ENCODE results near the gene MDFIC.
A peak's percentile ranks its signal among the peaks of the same experiment; 100 is the strongest.

MDFIC gene

GRCh38 chr7:114901771-114902170, 20.1 kb upstream of the MDFIC start:
- no peaks in the 10 kb centered on the region for H3K9me3 ChIP-seq (ENCODE audit: insufficient read depth, low read length, severe bottlenecking)
- ATAC-seq (ENCODE audit: insufficient read depth, low read depth), result no peak
- no peak for DNase-seq
- no peak overlapping the region for H2AFZ ChIP-seq (ENCODE audit: low read depth, low read length)
- no peaks in the 10 kb centered on the region for H3K27me3 ChIP-seq (ENCODE audit: insufficient read depth, low read length, poor library complexity)
- TF ChIP-seq EZH2 (IDR thresholded peaks at IDR 0.05; ENCODE audit: borderline replicate concordance, low read depth, low read length, severe bottlenecking), result no peak
- TF ChIP-seq, protein P1, sequence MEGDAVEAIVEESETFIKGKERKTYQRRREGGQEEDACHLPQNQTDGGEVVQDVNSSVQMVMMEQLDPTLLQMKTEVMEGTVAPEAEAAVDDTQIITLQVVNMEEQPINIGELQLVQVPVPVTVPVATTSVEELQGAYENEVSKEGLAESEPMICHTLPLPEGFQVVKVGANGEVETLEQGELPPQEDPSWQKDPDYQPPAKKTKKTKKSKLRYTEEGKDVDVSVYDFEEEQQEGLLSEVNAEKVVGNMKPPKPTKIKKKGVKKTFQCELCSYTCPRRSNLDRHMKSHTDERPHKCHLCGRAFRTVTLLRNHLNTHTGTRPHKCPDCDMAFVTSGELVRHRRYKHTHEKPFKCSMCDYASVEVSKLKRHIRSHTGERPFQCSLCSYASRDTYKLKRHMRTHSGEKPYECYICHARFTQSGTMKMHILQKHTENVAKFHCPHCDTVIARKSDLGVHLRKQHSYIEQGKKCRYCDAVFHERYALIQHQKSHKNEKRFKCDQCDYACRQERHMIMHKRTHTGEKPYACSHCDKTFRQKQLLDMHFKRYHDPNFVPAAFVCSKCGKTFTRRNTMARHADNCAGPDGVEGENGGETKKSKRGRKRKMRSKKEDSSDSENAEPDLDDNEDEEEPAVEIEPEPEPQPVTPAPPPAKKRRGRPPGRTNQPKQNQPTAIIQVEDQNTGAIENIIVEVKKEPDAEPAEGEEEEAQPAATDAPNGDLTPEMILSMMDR (IDR thresholded peaks at IDR 0.05; ENCODE audit: borderline replicate concordance, extremely low read depth, low read length, poor library complexity, severe bottlenecking), result no peak
- no peak overlapping the region for H3K4me3 ChIP-seq (ENCODE audit: low read depth in 1 of 2, low read length in 2 of 2)
- H3K36me3 ChIP-seq (ENCODE audit: insufficient read depth, low read length), result no peaks in the 10 kb centered on the region
- H3K9ac ChIP-seq (ENCODE audit: low read depth, low read length), result no peak overlapping the region
- H3K27ac ChIP-seq (ENCODE audit: low read length), result no peak overlapping the region
- no peaks in the 10 kb centered on the region for H4K20me1 ChIP-seq (ENCODE audit: insufficient read depth, low read length)
- no peaks in the 10 kb centered on the region for H3K4me1 ChIP-seq (ENCODE audit: insufficient read depth, low read length)
- no peak overlapping the region for H3K4me2 ChIP-seq (ENCODE audit: insufficient read depth, low read length)
- H3K79me2 ChIP-seq (ENCODE audit: insufficient read depth, low read length), result no peaks in the 10 kb centered on the region

- Histone ChIP-seq H3K4me3 (ENCODE audit: low read depth in 1 of 2, low read length in 2 of 2) (no peak overlapping the region), H3K36me3 (ENCODE audit: insufficient read depth, low read length) (no peaks in the 10 kb centered on the region), H3K4me2 (ENCODE audit: insufficient read depth, low read length) (no peak overlapping the region), H3K79me2 (ENCODE audit: insufficient read depth, low read length) (no peaks in the 10 kb centered on the region), H4K20me1 (ENCODE audit: insufficient read depth, low read length) (no peaks in the 10 kb centered on the region), H3K4me1 (ENCODE audit: insufficient read depth, low read length) (no peaks in the 10 kb centered on the region), H2AFZ (ENCODE audit: low read depth, low read length) (no peak overlapping the region), H3K9ac (ENCODE audit: low read depth, low read length) (no peak overlapping the region), H3K27ac (ENCODE audit: low read length) (no peak overlapping the region), H3K27me3 (ENCODE audit: insufficient read depth, low read length, poor library complexity) (no peaks in the 10 kb centered on the region), H3K9me3 (ENCODE audit: insufficient read depth, low read length, severe bottlenecking) (no peaks in the 10 kb centered on the region)
- DNase-seq (no peak), ATAC-seq (ENCODE audit: insufficient read depth, low read depth) (no peak)
- TF ChIP-seq EZH2 (IDR thresholded peaks at IDR 0.05; ENCODE audit: borderline replicate concordance, low read depth, low read length, severe bottlenecking), result no peak
- TF ChIP-seq, protein P1 (IDR thresholded peaks at IDR 0.05; ENCODE audit: borderline replicate concordance, extremely low read depth, low read length, poor library complexity, severe bottlenecking), result no peak
Measured at GRCh38 chr7:114903131-114903530, 18.8 kb upstream of the MDFIC start.

GRCh38 chr7:114910787-114911186, 11.1 kb upstream of the MDFIC start:
- no peaks in the 10 kb centered on the region for H3K36me3 ChIP-seq (ENCODE audit: insufficient read depth, low read length)
- H2AFZ ChIP-seq (ENCODE audit: low read depth, low read length), result no peak overlapping the region
- no peak overlapping the region for H3K27ac ChIP-seq (ENCODE audit: low read length)
- no peak for TF ChIP-seq EZH2 (IDR thresholded peaks at IDR 0.05; ENCODE audit: borderline replicate concordance, low read depth, low read length, severe bottlenecking)
- TF ChIP-seq, protein P1 (IDR thresholded peaks at IDR 0.05; ENCODE audit: borderline replicate concordance, extremely low read depth, low read length, poor library complexity, severe bottlenecking), result no peak
- DNase-seq (no peak), ATAC-seq (ENCODE audit: insufficient read depth, low read depth) (0 out of 3 replicates have a peak, but pooled peaks have one; percentile 31)
- H3K27me3 ChIP-seq (ENCODE audit: insufficient read depth, low read length, poor library complexity), result no peaks in the 10 kb centered on the region
- H4K20me1 ChIP-seq (ENCODE audit: insufficient read depth, low read length), result no peaks in the 10 kb centered on the region
- no peaks in the 10 kb centered on the region for H3K9me3 ChIP-seq (ENCODE audit: insufficient read depth, low read length, severe bottlenecking)
- no peak overlapping the region for H3K4me3 ChIP-seq (ENCODE audit: low read depth in 1 of 2, low read length in 2 of 2)
- H3K4me1 ChIP-seq (ENCODE audit: insufficient read depth, low read length), result no peaks in the 10 kb centered on the region
- H3K4me2 ChIP-seq (ENCODE audit: insufficient read depth, low read length), result no peak overlapping the region
- H3K9ac ChIP-seq (ENCODE audit: low read depth, low read length), result no peak overlapping the region
- H3K79me2 ChIP-seq (ENCODE audit: insufficient read depth, low read length), result no peaks in the 10 kb centered on the region

DNA sequence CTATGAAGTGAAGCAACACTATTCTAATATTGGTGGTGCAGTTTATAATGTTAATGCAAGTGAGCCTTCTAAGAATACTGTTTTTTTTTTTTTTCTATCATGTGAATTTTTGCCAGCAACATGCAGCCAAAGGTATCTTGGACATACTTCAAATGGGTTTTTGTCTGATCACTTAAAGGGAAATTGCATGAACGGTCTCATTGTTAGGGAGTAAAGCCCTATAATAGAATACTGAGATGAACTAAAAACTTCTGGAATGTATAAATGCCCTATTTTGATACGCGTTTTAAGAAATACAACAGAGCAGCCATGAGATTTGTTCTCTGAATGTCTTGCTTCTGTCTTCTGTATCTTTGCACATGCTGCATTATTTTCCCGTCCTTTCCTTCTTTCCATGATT, 10.5 kb upstream of the MDFIC start:
- Histone ChIP-seq H3K4me2 (ENCODE audit: insufficient read depth, low read length) (no peak overlapping the region), H3K36me3 (ENCODE audit: insufficient read depth, low read length) (no peaks in the 10 kb centered on the region), H3K4me1 (ENCODE audit: insufficient read depth, low read length) (no peaks in the 10 kb centered on the region), H3K4me3 (ENCODE audit: low read depth in 1 of 2, low read length in 2 of 2) (no peak overlapping the region), H3K9ac (ENCODE audit: low read depth, low read length) (no peak overlapping the region), H3K27ac (ENCODE audit: low read length) (no peak overlapping the region), H4K20me1 (ENCODE audit: insufficient read depth, low read length) (no peaks in the 10 kb centered on the region), H3K27me3 (ENCODE audit: insufficient read depth, low read length, poor library complexity) (no peaks in the 10 kb centered on the region), H2AFZ (ENCODE audit: low read depth, low read length) (no peak overlapping the region), H3K79me2 (ENCODE audit: insufficient read depth, low read length) (no peaks in the 10 kb centered on the region), H3K9me3 (ENCODE audit: insufficient read depth, low read length, severe bottlenecking) (no peaks in the 10 kb centered on the region)
- ATAC-seq (ENCODE audit: insufficient read depth, low read depth), result no peak
- DNase-seq, result no peak
- no peak for TF ChIP-seq EZH2 (IDR thresholded peaks at IDR 0.05; ENCODE audit: borderline replicate concordance, low read depth, low read length, severe bottlenecking)
- TF ChIP-seq, protein P1 (IDR thresholded peaks at IDR 0.05; ENCODE audit: borderline replicate concordance, extremely low read depth, low read length, poor library complexity, severe bottlenecking), result no peak

All from DND-41 (cell line).